ENCODE data around the gene CDK14.

DNA sequence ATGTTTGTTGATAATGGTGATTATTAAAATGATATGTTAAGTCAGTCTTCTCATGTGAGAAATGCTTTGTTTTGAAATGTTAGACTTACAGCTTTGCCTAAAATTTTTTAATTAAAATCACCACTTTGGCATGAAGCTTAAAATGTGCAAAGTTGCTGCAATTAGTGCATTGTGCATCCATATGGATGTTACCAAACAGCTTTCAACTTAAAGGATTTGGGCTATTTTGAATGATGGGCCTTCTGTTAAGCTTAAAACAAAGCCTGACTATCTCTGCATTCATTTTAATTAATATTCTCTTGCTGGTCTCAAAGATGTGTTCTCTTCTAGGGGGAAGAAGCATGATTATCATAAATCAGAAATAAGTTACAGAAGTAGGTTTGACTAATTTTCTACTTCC lies 603.5 kb downstream of the CDK14 start:
- TF ChIP-seq, protein P1, sequence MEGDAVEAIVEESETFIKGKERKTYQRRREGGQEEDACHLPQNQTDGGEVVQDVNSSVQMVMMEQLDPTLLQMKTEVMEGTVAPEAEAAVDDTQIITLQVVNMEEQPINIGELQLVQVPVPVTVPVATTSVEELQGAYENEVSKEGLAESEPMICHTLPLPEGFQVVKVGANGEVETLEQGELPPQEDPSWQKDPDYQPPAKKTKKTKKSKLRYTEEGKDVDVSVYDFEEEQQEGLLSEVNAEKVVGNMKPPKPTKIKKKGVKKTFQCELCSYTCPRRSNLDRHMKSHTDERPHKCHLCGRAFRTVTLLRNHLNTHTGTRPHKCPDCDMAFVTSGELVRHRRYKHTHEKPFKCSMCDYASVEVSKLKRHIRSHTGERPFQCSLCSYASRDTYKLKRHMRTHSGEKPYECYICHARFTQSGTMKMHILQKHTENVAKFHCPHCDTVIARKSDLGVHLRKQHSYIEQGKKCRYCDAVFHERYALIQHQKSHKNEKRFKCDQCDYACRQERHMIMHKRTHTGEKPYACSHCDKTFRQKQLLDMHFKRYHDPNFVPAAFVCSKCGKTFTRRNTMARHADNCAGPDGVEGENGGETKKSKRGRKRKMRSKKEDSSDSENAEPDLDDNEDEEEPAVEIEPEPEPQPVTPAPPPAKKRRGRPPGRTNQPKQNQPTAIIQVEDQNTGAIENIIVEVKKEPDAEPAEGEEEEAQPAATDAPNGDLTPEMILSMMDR (IDR thresholded peaks at IDR 0.05 in 2 of 3, conservative IDR thresholded peaks at IDR 0.05 in 1 of 3; ENCODE audit: control insufficient read depth in 2 of 3, extremely low read depth in 1 of 3, insufficient read depth in 1 of 3, low read depth in 3 of 3, low read length in 3 of 3), result no peak
- TF ChIP-seq TBL1XR1 (IDR thresholded peaks at IDR 0.05; ENCODE audit: low read depth, low read length) (no peak), CBX5 (IDR thresholded peaks at IDR 0.05; ENCODE audit: low read depth) (no peak), STAT1 (conservative IDR thresholded peaks at IDR 0.05) (no peak), POLR2AphosphoS2 (IDR thresholded peaks at IDR 0.05; ENCODE audit: low read depth, low read length) (no peak)
- TF ChIP-seq, protein P2, sequence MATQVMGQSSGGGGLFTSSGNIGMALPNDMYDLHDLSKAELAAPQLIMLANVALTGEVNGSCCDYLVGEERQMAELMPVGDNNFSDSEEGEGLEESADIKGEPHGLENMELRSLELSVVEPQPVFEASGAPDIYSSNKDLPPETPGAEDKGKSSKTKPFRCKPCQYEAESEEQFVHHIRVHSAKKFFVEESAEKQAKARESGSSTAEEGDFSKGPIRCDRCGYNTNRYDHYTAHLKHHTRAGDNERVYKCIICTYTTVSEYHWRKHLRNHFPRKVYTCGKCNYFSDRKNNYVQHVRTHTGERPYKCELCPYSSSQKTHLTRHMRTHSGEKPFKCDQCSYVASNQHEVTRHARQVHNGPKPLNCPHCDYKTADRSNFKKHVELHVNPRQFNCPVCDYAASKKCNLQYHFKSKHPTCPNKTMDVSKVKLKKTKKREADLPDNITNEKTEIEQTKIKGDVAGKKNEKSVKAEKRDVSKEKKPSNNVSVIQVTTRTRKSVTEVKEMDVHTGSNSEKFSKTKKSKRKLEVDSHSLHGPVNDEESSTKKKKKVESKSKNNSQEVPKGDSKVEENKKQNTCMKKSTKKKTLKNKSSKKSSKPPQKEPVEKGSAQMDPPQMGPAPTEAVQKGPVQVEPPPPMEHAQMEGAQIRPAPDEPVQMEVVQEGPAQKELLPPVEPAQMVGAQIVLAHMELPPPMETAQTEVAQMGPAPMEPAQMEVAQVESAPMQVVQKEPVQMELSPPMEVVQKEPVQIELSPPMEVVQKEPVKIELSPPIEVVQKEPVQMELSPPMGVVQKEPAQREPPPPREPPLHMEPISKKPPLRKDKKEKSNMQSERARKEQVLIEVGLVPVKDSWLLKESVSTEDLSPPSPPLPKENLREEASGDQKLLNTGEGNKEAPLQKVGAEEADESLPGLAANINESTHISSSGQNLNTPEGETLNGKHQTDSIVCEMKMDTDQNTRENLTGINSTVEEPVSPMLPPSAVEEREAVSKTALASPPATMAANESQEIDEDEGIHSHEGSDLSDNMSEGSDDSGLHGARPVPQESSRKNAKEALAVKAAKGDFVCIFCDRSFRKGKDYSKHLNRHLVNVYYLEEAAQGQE (IDR thresholded peaks at IDR 0.05; ENCODE audit: low read depth, low read length), result no peak

All from GM12878 (cell line).